Subcutaneous adipose tissue (tissue), 4 donors: ENCODE data around the gene IRF8. TPM values are rescaled to one million over a fixed set of nuclear protein-coding genes. Genes with fewer than 3 reads are reported as not detected.

Source experiments
- CTCF ChIP-seq: fragments of 450-650 bp; IDR thresholded peaks from one replicate; pipeline ENCODE4 v1.5.1; 2016; ENCODE audit warnings: low read depth, mild to moderate bottlenecking, control low read depth, antibody characterized with exemption, moderate library complexity
- total RNA-seq, 4 donors: library from RNA; depleted of rRNA; stranded (reverse); fragments of >200 nt; gene quantifications; one replicate each; pipeline ENCODE4 v1.1.0, GENCODE V29; 2016

The IRF8 gene
- total RNA-seq, 4 donors from 2014 or later = 40.8 to 156 (median 66.6) TPM

- no peak for TF ChIP-seq CTCF
These were observed 48.5 kb downstream of the IRF8 start for GRCh38 chr16:85947230-85948137.

DNA sequence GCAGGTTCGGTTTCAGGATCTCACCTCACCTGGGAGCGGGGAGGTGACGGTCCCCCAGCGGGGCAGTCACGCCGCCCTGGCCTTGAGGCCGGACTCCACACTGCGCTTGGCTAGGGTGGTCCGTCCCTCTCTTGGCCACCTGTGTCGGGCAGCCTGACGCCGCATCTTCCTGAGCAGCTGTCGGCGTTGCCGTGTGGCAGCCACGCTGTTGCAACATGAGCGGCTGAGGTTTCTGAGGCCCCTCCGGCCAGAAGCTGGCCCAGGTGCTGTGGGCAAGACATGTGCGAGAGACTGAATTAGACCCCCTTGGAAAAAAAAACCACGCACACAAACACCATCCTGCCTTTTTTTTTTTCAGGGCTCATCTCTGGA is 49.2 kb downstream of the IRF8 start:
- no peak for TF ChIP-seq CTCF

DNA sequence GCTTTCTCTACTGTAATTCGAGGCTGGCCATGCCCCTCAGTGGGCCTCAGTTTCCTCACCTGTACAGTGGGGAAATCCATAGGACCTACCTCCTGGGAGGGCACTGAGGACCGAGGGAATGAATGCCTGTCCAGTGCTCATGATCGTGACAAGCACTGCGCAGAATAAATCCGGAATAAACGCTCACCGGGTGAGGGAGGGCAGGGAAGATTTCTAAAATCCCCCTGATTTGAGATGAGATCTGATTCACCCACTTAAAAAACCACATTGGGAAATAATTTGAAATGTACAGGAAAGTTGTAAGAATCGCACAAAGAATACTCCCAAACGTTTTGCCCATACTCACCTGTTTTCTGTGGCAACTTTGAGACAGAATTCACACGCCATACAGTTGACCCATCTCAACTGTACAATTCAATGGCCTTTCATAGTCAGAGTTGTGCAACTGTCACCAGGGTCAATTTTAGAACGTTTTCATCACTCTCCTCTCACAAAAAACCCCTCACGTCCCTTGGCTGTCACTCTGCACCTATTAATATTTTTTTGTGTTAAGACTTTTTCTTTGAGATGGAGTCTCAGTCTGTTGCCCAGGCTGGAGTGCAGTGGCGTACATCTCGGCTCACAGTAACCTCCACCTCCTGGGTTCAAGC is 49.8 kb downstream of the IRF8 start:
- TF ChIP-seq CTCF = no peak

DNA sequence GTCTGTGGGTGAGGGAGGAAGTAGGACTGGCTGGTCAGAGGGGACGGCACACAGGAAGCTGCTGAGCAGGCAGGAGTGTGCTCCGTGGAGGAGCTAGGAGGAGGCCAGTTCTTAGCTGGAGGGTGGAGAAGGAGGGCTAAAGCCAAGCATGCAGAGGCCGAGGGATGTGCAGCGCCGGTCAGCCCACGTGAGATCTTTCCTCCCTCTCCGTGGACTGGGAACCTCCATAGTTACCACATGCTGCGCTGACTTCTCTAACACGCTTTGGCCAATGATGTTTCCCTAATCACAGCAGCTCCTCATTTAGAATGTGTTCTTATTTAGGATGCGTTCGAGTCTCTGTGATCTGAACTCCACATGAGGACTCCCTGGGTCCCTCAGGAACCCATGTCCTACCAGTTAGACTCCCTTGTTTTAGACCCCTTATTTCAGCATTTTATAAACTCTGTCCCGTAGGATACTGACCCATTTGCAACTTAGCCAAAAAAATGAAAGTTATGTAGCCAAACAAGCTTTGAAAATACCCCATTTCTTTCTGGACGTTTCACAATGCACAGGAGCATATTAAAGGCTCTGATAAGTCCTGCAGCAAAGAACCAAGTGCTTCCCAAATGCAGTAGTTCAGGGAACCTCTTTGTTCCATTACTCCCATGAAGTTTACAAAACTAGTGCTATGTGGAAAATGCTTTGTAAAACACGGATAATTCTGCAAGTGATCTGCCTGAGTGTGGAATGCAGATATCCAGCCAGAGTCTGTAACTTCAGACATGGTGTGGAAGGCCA is 51.4 kb downstream of the IRF8 start:
- no peak for TF ChIP-seq CTCF

- TF ChIP-seq CTCF = no peak
These were observed 53.2 kb downstream of the IRF8 start for GRCh38 chr16:85952197-85952596.

- TF ChIP-seq CTCF = no peak
These were observed 53.8 kb downstream of the IRF8 start for GRCh38 chr16:85952811-85953210.

GRCh38 chr16:85954927-85955519 is 56.1 kb downstream of the IRF8 start:
- TF ChIP-seq CTCF = no peak
